ENCODE measurements around the gene OSBPL9. TPM values are rescaled to one million over a fixed set of nuclear protein-coding genes. Genes with fewer than 3 reads are reported as not detected.

OSBPL9 gene
- polyA plus RNA-seq, 1 donor from 2014 or later, result 54.8 TPM

DNA sequence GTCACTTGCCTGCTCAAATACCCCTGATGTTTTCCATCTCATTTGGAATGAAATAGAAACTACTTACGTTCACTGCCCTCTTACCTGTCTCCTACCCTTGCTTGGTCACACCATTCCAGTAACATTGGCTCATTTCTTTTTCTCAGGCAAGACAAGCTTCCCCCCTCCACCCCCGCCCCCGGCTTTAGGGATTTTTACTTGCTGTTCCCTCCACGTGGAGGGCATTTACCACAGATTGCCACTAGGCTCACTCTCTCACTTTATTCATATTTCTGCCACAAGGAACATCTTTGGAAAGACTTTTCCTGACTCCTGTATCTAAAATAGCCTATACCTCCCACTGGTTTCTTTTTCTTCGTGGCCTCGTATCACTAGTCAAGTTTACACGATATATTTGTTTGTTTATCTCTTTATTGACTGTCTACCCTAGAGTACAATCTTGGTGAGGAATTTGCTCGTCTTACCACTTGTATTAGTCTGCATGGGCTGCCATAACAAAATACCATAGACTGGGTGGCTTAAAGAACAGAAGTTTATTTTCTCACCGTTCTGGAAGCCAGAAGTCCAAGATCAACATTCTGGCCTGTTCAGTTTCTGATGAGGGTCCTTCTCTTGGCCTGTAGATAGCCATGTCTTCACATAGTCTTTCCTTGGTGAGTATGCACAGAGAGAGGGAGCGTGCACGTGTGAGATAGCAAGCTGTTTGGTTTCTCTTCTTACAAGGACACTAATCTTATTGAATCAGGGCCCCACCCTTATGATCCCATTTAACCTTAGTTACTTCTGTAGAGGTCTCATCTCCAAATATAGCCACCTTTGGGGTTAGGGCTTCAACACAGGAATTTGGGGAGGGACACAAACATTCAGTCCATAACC lies 135.4 kb downstream of the OSBPL9 start:
- H3K27ac Mint-ChIP-seq, result no peak overlapping the region
- no peaks in the 10 kb centered on the region for H3K4me1 Mint-ChIP-seq
- H3K4me3 Mint-ChIP-seq, result no peak overlapping the region
- H3K27me3 Mint-ChIP-seq, result no peaks in the 10 kb centered on the region
- peaks cover 0 to 9% (median 0%) of the 10 kb centered on the region in 3 donors for H3K9me3 Mint-ChIP-seq
- H3K36me3 Mint-ChIP-seq, result peaks cover 21% of the 10 kb centered on the region

DNA sequence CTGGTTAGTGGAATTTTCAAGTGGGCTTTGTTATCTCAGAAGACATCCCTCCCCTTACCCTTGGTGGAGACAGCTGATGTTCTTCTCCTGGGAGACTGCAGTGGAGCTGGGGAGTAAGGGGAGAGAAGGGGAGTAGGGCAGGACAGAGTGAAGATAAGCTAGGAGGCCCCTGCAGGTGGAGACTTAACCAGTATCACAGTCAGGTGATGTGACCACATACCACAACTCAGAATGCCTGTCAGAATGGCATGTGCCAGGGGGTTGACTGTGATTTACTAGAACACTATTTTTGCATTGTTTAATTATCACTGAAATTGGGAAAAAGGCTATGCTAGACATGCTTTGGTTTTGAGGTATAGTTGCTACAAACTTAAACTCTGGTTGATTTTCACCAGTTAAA lies 137.1 kb downstream of the OSBPL9 start:
- H3K4me1 Mint-ChIP-seq, result no peaks in the 10 kb centered on the region
- H3K27me3 Mint-ChIP-seq, result no peaks in the 10 kb centered on the region
- peak overlapping the region in 2 of 3 donors; percentile 16 to 21 for H3K27ac Mint-ChIP-seq
- peaks cover 21% of the 10 kb centered on the region for H3K36me3 Mint-ChIP-seq
- no peak overlapping the region for H3K4me3 Mint-ChIP-seq
- H3K9me3 Mint-ChIP-seq, result peaks cover 0 to 9% (median 0%) of the 10 kb centered on the region in 3 donors

DNA sequence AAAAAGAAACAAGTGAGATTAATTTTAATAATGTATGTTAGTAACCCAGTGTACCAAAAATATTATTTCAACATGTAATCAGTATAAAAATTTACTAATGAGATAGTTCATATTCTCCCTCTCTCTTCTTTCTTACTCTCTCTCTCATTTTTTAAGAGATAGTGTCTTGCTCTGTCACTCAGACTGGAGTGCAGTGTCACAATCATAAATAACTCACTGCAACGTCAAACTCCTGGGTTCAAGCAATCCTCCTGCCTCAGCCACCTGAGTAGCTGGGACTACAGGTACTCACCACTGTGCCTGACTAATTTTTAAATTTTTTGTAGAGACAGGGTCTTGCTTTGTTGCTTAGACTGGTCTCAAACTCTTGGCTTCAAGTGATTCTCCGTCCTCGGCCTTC lies 137.8 kb downstream of the OSBPL9 start:
- peaks cover 0 to 2% (median 0%) of the 10 kb centered on the region in 3 donors for H3K4me1 Mint-ChIP-seq
- H3K27ac Mint-ChIP-seq, result no peak overlapping the region
- H3K9me3 Mint-ChIP-seq, result peaks cover 0 to 9% (median 0%) of the 10 kb centered on the region in 3 donors
- H3K27me3 Mint-ChIP-seq, result no peaks in the 10 kb centered on the region
- no peak overlapping the region for H3K4me3 Mint-ChIP-seq
- H3K36me3 Mint-ChIP-seq, result peaks cover 21% of the 10 kb centered on the region

DNA sequence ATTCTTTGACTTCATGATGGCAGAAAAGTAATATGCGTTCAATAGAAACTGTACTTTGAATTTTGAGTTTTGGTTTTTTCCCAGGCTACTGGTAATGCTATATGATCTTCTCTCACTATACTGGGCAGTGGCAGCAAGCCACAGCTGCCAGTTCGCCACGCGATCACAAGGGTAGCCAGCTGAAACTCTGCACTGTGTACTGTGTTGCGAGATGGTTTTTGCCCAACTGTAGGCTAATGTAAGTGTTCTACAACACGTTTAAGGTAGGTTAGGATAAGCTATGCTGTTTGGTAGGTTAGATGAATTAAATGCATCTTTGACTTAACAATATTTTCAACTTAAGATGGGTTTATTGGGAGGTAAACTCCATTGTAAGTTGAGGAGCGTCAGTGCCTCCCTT lies 138.5 kb downstream of the OSBPL9 start:
- H3K27ac Mint-ChIP-seq, result no peak overlapping the region
- H3K27me3 Mint-ChIP-seq, result no peaks in the 10 kb centered on the region
- peaks cover 0 to 9% (median 0%) of the 10 kb centered on the region in 3 donors for H3K9me3 Mint-ChIP-seq
- peaks cover 0 to 5% (median 3%) of the 10 kb centered on the region in 3 donors for H3K4me1 Mint-ChIP-seq
- no peak overlapping the region for H3K4me3 Mint-ChIP-seq
- H3K36me3 Mint-ChIP-seq, result peaks cover 21% of the 10 kb centered on the region

DNA sequence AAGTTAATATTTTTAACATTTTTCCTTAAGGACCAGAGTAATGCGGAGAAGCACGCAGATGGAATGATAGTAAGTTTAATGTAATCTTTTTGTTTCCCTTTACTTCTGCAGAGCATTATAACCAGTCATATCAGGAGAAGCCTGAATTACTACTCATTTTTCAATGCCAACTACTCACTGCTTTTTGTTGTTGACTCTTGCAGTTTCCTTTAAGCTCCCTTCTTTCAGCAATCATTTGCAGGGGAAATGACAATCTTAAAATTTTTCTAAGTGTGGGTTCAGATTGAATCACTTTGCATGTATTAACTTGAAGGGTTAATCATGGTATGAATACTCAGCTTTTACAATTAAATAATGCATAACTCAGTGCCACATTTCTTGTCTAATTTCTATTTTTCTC lies 139.4 kb downstream of the OSBPL9 start:
- H3K27me3 Mint-ChIP-seq, result no peaks in the 10 kb centered on the region
- H3K4me3 Mint-ChIP-seq, result no peak overlapping the region
- H3K4me1 Mint-ChIP-seq, result peaks cover 3 to 10% (median 9%) of the 10 kb centered on the region in 3 donors
- no peak overlapping the region for H3K27ac Mint-ChIP-seq
- H3K36me3 Mint-ChIP-seq, result peaks cover 20% of the 10 kb centered on the region
- peaks cover 0 to 9% (median 0%) of the 10 kb centered on the region in 3 donors for H3K9me3 Mint-ChIP-seq

DNA sequence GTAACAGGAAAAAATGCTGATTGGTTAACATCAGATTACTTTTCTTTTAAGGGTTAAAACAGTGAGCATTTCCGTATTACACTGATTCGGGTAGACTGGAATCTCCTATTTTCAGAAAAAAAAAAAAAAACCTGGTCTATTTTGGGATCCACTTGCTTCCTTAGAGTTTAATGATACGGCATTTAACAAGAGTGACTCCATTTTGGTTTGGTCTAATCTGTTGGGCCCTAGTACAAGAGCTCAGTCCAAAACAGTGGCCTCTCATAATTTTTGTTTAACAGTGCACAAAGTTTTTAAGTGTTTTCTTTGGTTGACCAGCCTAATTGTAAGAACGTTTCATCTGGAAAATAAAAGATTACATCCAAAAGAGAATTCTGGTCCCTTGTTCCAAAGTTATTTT lies 141.4 kb downstream of the OSBPL9 start:
- Mint-ChIP-seq H3K9me3 (no peaks in the 10 kb centered on the region), H3K36me3 (peaks cover 12% of the 10 kb centered on the region), H3K4me1 (peaks cover 5 to 19% (median 17%) of the 10 kb centered on the region in 3 donors), H3K27me3 (no peaks in the 10 kb centered on the region), H3K27ac (no peak overlapping the region), H3K4me3 (no peak overlapping the region)

DNA sequence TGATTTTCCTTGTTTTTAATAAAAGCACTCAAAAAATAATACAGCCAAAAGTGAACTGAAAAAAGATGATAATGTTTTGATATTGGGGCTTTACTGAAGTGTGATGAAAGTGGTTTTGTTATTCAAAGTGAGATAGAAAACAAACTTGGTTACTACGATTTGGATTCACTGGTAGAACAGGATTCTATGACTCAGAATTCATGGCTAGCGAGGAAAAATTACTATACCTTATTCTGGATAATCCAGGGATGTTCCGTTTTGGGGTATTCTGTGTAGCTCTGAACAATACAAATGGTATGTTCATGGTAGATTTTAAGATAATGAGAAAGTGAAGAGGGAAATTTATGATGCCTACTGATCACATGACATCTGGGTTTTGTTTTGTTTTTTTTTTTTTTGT lies 144.0 kb downstream of the OSBPL9 start:
- H3K27ac Mint-ChIP-seq, result peak overlapping the region in 1 of 3 donors; percentile 82
- H3K4me1 Mint-ChIP-seq, result peaks cover 5 to 19% (median 19%) of the 10 kb centered on the region in 3 donors
- H3K36me3 Mint-ChIP-seq, result peaks cover 4% of the 10 kb centered on the region
- no peak overlapping the region for H3K4me3 Mint-ChIP-seq
- H3K27me3 Mint-ChIP-seq, result no peaks in the 10 kb centered on the region
- no peaks in the 10 kb centered on the region for H3K9me3 Mint-ChIP-seq

DNA sequence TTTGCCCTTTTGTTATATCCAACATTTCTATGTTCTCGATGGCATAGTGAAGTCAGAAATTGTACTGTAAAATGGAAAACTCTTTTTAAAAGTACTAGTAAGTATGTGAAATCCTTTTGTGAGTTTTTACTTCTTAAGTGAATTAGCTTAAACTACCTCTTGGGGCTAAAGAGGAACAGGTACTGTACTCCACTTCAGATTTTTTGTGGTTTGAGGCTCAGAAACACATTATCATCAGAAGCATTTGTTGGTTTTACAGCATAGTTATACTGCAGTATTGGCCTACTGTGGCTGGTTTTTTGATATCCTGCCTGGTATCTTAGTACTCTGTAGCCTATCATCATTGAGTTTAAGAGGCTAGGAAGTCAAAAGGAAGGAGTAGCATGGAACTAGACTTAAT lies 144.5 kb downstream of the OSBPL9 start:
- H3K27ac Mint-ChIP-seq, result peak overlapping the region in 1 of 3 donors; percentile 82
- H3K9me3 Mint-ChIP-seq, result no peaks in the 10 kb centered on the region
- no peaks in the 10 kb centered on the region for H3K27me3 Mint-ChIP-seq
- H3K36me3 Mint-ChIP-seq, result peaks cover 4% of the 10 kb centered on the region
- no peak overlapping the region for H3K4me3 Mint-ChIP-seq
- H3K4me1 Mint-ChIP-seq, result peaks cover 5 to 19% (median 19%) of the 10 kb centered on the region in 3 donors

DNA sequence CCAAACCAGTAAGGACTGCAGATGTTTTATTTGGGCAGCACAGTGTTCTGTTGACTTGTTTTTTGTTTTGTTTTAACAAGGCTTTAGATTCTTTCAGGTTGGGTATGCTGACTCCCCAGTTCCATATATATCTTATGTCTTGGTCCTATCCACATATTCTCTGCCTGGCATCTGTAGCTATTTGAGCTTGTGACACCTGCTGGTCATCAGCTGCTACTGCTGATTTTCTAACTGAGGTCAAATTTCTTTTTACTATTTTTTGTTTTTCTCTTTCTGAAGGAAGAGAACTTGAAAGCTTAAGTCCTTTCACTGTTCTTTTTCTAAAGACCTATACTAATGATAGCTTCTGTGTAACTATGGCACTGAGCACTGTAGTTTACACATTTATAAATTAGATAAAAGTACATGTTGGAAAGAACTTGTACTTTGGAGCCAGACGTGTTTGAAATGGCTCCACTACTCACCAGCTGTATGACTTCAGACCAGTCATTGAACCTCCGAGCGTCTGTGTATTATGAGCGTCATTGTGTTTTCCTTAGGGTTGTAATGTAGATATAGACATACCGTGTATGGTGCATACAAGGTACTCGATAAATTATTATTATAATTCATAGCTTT lies 152.2 kb downstream of the OSBPL9 start:
- Mint-ChIP-seq H3K27me3 (no peaks in the 10 kb centered on the region), H3K36me3 (peaks cover 4% of the 10 kb centered on the region)

DNA sequence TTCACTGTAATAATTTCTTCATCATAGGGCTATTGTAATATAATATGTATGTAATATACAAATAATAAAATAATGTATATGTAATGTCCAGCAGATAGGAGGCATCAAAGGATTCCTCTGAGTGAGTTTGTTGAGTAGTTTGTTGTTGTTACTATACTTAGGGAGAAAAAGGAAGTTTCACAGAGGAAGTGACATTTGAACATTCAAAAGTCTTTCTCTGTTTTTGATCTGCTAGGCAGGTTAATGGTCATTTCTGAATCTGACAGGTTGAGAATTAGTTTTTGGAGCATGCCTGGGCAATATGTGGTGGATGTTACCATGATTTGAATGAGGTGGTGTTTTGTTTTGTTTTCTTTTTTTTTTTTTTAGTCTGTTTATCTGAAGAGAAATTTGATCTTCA lies 159.5 kb downstream of the OSBPL9 start:
- H3K9me3 Mint-ChIP-seq, result no peaks in the 10 kb centered on the region
- H3K4me1 Mint-ChIP-seq, result peaks cover 25 to 30% (median 28%) of the 10 kb centered on the region in 3 donors
- peak overlapping the region in 3 of 4 donors; percentile 18 to 87 (median 19) for H3K4me3 Mint-ChIP-seq
- H3K36me3 Mint-ChIP-seq, result no peaks in the 10 kb centered on the region
- no peaks in the 10 kb centered on the region for H3K27me3 Mint-ChIP-seq
- peak overlapping the region; percentile 1 to 76 (median 30) for H3K27ac Mint-ChIP-seq

More for the DNA sequence above, 152.2 kb downstream of the OSBPL9 start:
- Mint-ChIP-seq H3K4me3 (no peak overlapping the region), H3K27ac (peak overlapping the region in 2 of 3 donors; percentile 9 to 49), H3K9me3 (no peaks in the 10 kb centered on the region), H3K4me1 (peaks cover 17 to 23% (median 21%) of the 10 kb centered on the region in 3 donors)

DNA sequence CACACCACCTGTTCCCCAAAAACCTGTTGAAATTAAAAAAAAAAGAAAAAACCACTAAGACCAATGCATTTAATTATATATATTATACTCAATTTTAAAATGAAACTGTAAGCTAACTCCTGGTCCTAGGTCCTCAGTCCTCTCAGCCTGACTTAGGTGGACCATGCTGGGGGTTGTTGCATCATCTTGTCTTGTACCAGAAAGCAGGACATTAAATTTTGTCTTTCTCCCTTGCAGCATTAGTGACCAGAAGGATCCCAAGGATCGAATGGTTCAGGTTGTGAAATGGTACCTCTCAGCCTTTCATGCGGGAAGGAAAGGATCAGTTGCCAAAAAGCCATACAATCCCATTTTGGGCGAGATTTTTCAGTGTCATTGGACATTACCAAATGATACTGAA lies 164.0 kb downstream of the OSBPL9 start:
- no peaks in the 10 kb centered on the region for H3K27me3 Mint-ChIP-seq
- H3K4me3 Mint-ChIP-seq, result no peak overlapping the region
- no peaks in the 10 kb centered on the region for H3K36me3 Mint-ChIP-seq
- no peaks in the 10 kb centered on the region for H3K9me3 Mint-ChIP-seq
- H3K27ac Mint-ChIP-seq, result no peak overlapping the region
- H3K4me1 Mint-ChIP-seq, result peaks cover 9 to 10% (median 10%) of the 10 kb centered on the region in 3 donors

DNA sequence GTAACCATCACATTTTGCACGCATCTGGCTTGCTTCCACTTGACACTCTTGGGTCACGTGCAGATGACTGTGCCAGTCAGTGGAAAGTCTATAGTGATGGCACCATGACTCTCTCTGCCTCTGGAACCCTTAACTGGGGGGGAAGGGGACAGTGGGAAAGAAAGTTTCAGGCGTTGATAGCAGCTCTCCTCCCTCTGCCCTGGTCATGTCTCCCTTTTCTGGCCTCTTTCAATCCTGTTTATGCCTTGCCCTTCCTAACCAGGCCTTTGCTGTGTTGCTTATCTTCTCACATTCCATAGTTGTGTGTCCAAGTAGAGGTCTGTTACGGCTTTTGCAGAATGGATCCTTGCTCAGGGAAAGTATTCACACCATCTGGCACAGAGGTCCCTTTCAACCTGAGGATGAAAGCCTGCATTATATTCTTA lies 168.1 kb downstream of the OSBPL9 start:
- H3K4me1 Mint-ChIP-seq, result no peaks in the 10 kb centered on the region
- no peak overlapping the region for H3K4me3 Mint-ChIP-seq
- H3K27me3 Mint-ChIP-seq, result no peaks in the 10 kb centered on the region
- no peaks in the 10 kb centered on the region for H3K9me3 Mint-ChIP-seq
- H3K27ac Mint-ChIP-seq, result no peak overlapping the region
- no peaks in the 10 kb centered on the region for H3K36me3 Mint-ChIP-seq

DNA sequence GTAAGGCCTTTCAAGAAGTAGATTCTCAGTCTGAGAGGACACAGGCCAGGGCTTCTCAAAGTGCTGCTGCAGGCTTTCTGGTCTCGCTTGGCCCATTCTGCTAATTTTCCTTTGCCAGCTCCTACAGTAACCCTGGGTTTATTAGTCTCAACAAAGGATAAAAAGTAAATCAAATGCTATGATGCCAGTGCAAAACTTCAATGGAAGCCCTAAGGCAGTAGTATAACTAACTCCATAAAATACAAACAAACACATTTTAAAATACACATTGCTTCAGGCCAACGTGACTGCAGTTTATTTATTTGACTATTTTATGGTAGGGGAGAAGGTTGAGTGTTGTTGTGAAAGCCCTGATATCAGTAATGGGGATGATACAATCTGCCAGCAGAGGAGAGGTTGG lies 172.0 kb downstream of the OSBPL9 start:
- no peak overlapping the region for H3K4me3 Mint-ChIP-seq
- H3K27me3 Mint-ChIP-seq, result no peaks in the 10 kb centered on the region
- H3K27ac Mint-ChIP-seq, result peak overlapping the region in 1 of 3 donors; percentile 13
- H3K4me1 Mint-ChIP-seq, result no peaks in the 10 kb centered on the region
- no peaks in the 10 kb centered on the region for H3K9me3 Mint-ChIP-seq
- H3K36me3 Mint-ChIP-seq, result peaks cover 2% of the 10 kb centered on the region

DNA sequence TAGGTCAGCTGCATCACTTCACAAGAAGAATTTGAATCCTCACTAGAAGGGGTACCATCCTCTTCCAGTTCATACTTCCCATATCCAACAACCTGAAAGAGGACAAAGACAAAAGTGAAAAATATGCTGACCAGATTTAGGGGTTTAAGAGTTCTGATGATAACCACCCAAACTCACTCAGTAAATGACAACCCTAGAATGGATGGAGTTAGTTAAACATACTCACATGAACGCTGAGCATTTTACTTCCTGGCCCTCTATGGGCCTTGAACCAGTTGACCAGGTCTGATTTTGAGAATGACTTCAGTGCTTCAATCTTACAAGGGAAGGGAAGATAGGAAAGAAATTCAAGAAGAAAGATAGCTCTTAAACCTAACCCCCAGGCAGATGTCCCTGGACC lies 172.4 kb downstream of the OSBPL9 start:
- Mint-ChIP-seq H3K36me3 (peaks cover 2% of the 10 kb centered on the region), H3K27me3 (no peaks in the 10 kb centered on the region), H3K9me3 (no peaks in the 10 kb centered on the region), H3K4me3 (no peak overlapping the region), H3K4me1 (no peaks in the 10 kb centered on the region), H3K27ac (peak overlapping the region in 1 of 3 donors; percentile 24)

DNA sequence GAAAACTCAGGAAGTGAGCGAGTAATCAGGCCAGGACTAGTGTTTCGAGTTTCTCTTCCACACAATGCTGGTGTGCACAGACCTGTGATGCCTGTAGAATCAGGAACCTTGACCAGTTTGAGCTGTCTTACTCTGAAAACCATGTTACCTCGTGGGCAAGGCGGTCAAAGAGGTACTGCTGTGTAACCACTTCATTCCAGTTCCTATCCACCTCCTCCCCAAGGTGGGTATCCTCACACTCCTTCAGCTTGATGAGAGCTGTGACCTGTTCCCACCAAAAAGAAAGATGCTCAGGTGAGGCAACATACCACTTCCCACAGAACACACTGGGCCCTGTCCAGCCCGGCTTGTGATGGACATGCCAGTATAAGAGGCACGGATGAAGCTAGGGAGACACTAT lies 173.5 kb downstream of the OSBPL9 start:
- Mint-ChIP-seq H3K27ac (peak overlapping the region in 2 of 3 donors; percentile 33 to 55), H3K27me3 (no peaks in the 10 kb centered on the region), H3K9me3 (no peaks in the 10 kb centered on the region), H3K4me1 (no peaks in the 10 kb centered on the region), H3K36me3 (peaks cover 2% of the 10 kb centered on the region), H3K4me3 (no peak overlapping the region)
